IPS DF 6.9 (cell line): ENCODE measurements around the gene CERS4.
"Not testable (repeated sequence)": the region's sequence is repeated elsewhere in the genome, so short reads cannot be mapped to it uniquely, and the experiment has no call there.

Experiments
- DNase-seq: peaks from one replicate; pipeline ENCODE4 v3.0.0-alpha.2; 2013; ENCODE audit warnings: low read depth, low spot score
- H3K27ac ChIP-seq: one replicate; pipeline ENCODE4 v1.5.1; 2013; ENCODE audit warnings: low read length, control low read depth
- H3K27me3 ChIP-seq: 2 replicates; pipeline ENCODE4 v1.6.1; 2013; ENCODE audit warnings: mild to moderate bottlenecking, low read length; ENCODE audit not compliant: control insufficient read depth, insufficient read depth
- H3K36me3 ChIP-seq: 2 replicates; pipeline ENCODE4 v1.6.1; 2013; ENCODE audit warnings: low read length; ENCODE audit not compliant: control insufficient read depth, insufficient read depth
- H3K4me1 ChIP-seq: 2 replicates; pipeline ENCODE4 v1.6.1; 2013; ENCODE audit warnings: low read length; ENCODE audit not compliant: control insufficient read depth, insufficient read depth
- H3K4me3 ChIP-seq: 2 replicates; pipeline ENCODE4 v1.5.1; 2013; ENCODE audit warnings: mild to moderate bottlenecking, low read length
- H3K9me3 ChIP-seq: 2 replicates; pipeline ENCODE4 v1.6.1; 2013; ENCODE audit warnings: low read length, inconsistent platforms; ENCODE audit not compliant: control insufficient read depth, insufficient read depth
- WGBS: extraction: QIAGEN DNeasy Blood & Tissue Kit; methylation state at CpG from one replicate; pipeline ENCODE4 v1.1.7; 2013; ENCODE audit warnings: mixed read lengths, missing lambda C conversion rate; ENCODE audit not compliant: insufficient read length, insufficient coverage; 5-methylcytosine and 5-hydroxymethylcytosine counted together

CERS4 gene

GRCh38 chr19:8194528-8195267, 14.5 kb upstream of the CERS4 start:
- WGBS, result no CpG with 5 or more reads among the region's 11 CpGs
- Histone ChIP-seq H3K4me1 (peaks cover 3% of the 10 kb centered on the region; the same call in 1 of the 2 replicates), H3K36me3 (no peaks in the 10 kb centered on the region), H3K9me3 (no peaks in the 10 kb centered on the region), H3K4me3 (no peak overlapping the region), H3K27me3 (no peaks in the 10 kb centered on the region), H3K27ac (no peak overlapping the region)
- no peak for DNase-seq

GRCh38 chr19:8196271-8196927, 12.8 kb upstream of the CERS4 start:
- peaks cover 3% of the 10 kb centered on the region; the same call in 1 of the 2 replicates for H3K4me1 ChIP-seq
- no CpG with 5 or more reads among the region's 10 CpGs for WGBS
- no peaks in the 10 kb centered on the region for H3K9me3 ChIP-seq
- H3K27me3 ChIP-seq, result no peaks in the 10 kb centered on the region
- H3K4me3 ChIP-seq, result no peak overlapping the region
- no peaks in the 10 kb centered on the region for H3K36me3 ChIP-seq
- H3K27ac ChIP-seq, result no peak overlapping the region
- DNase-seq, result no peak

DNA sequence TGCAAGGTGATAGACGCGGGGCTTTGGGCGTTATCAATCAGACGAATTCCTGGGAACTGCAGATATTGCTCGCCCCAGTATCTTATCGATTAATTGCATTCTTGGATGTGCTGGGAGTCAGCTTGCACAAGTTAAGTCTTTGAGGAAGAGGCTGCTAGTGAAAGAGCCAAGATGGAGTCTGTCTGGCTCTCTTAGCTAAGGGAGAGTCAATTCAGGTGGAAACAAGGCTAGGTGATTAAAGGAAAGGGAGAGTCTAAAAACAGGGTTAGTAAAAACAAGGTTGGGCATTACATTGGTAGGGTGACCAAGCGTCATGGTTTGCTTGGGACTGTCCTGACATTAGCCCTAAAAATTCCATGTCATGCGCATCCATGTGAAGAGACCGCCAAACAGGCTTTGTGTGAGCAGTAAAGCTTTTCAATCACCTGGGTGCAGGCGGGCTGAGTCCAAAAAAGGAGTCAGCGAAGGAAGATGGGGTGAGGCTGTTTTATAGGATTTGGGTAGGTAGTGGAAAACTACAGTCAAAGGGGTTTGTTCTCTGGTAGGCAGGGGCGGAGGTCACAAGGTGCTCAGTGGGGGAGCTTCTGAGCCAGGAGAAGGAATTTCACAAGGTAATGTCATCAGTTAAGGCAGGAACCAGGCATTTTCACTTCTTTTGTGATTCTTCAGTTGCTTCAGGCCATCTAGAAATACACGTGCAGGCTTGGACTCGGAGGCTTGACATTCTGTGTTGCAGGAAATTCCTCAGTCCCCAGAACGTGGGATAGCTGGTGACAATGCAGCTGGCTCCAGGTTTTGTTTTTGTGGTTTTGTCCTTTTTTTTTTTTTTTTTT, 5.7 kb upstream of the CERS4 start:
- not testable (repeated sequence) for DNase-seq, H3K4me1 ChIP-seq, H3K27me3 ChIP-seq, H3K9me3 ChIP-seq, H3K4me3 ChIP-seq, H3K36me3 ChIP-seq
- peak overlapping the region; percentile 43 for H3K27ac ChIP-seq
- WGBS, result no CpG with 5 or more reads among the region's 15 CpGs

DNA sequence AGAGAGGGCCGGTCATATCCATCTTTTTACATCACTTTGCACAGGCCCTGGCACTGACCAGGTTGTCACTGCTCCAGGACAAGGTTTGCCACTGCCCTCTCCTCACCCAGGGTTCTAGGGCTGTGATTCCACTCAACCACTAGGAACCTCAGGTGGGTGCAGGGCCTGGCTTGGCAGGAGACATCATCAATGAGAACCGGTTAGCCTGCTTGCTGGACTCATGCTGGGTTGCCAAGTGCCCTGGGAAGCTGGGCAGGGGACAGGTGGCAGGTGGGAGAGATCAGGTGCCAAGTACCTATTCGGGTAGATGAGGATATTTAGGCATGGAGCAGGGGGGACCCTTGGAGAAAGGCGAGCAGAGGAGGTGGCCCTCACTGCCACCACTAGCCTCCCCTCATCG, 4.2 kb upstream of the CERS4 start:
- peaks cover 1% of the 10 kb centered on the region for H3K4me1 ChIP-seq
- no peaks in the 10 kb centered on the region for H3K27me3 ChIP-seq
- H3K36me3 ChIP-seq, result no peaks in the 10 kb centered on the region
- H3K27ac ChIP-seq, result no peak overlapping the region
- no peak overlapping the region for H3K4me3 ChIP-seq
- H3K9me3 ChIP-seq, result no peaks in the 10 kb centered on the region
- DNase-seq, result no peak
- WGBS, result no CpG with 5 or more reads among the region's 5 CpGs

GRCh38 chr19:8206147-8207087, 2.8 kb upstream of the CERS4 start:
- Histone ChIP-seq H3K36me3 (no peaks in the 10 kb centered on the region), H3K27ac (no peak overlapping the region), H3K4me1 (peaks cover 3% of the 10 kb centered on the region), H3K27me3 (no peaks in the 10 kb centered on the region), H3K4me3 (no peak overlapping the region), H3K9me3 (no peaks in the 10 kb centered on the region)
- WGBS, result no CpG with 5 or more reads among the region's 13 CpGs
- DNase-seq, result no peak

GRCh38 chr19:8207326-8207725, 1.8 kb upstream of the CERS4 start:
- not testable (repeated sequence) for H3K27me3 ChIP-seq, H3K9me3 ChIP-seq, H3K4me3 ChIP-seq, H3K36me3 ChIP-seq, DNase-seq, H3K4me1 ChIP-seq, H3K27ac ChIP-seq
- WGBS, result no CpG with 5 or more reads among the region's 7 CpGs

GRCh38 chr19:8208119-8208921, 850 bp upstream of the CERS4 start:
- H3K36me3 ChIP-seq, result no peaks in the 10 kb centered on the region
- peak overlapping the region; percentile 32; the same call in 1 of the 2 replicates for H3K4me3 ChIP-seq
- H3K4me1 ChIP-seq, result peaks cover 3% of the 10 kb centered on the region
- no peaks in the 10 kb centered on the region for H3K9me3 ChIP-seq
- no peak for DNase-seq
- WGBS, result no CpG with 5 or more reads among the region's 35 CpGs
- H3K27ac ChIP-seq, result no peak overlapping the region
- H3K27me3 ChIP-seq, result no peaks in the 10 kb centered on the region

- Histone ChIP-seq H3K4me3 (peak overlapping the region; percentile 77), H3K27me3 (no peaks in the 10 kb centered on the region), H3K36me3 (no peaks in the 10 kb centered on the region), H3K9me3 (no peaks in the 10 kb centered on the region), H3K27ac (no peak overlapping the region), H3K4me1 (0 out of 2 replicates have a peak, but pooled peaks cover 2% of the 10 kb centered on the region)
- WGBS, result no CpG with 5 or more reads among the region's 78 CpGs
- no peak for DNase-seq
Observed at GRCh38 chr19:8209462-8210378, 550 bp downstream of the CERS4 start.
